NAMALWA (cell line): ENCODE measurements around the gene SLC39A1.
A peak's percentile ranks its signal among the peaks of the same experiment; 100 is the strongest.

Experiments
- DNase-seq: peaks from one replicate; pipeline ENCODE4 v3.0.0-alpha.2; 2015; ENCODE audit warnings: low spot score

SLC39A1 gene

GRCh38 chr1:153977250-153978240, 14.2 kb upstream of the SLC39A1 start, which contains the start of gene JTB:
TSS of gene JTB (minus strand) at chr1:153977674. CDS start at chr1:153977252, 422 bp downstream.
- peak; percentile 94 for DNase-seq

- DNase-seq = no peak
These were observed 13.5 kb upstream of the SLC39A1 start for GRCh38 chr1:153976819-153977249.

- no peak for DNase-seq
These were observed 10.2 kb upstream of the SLC39A1 start for GRCh38 chr1:153973525-153973924.

- DNase-seq = no peak
These were observed 9.7 kb upstream of the SLC39A1 start for GRCh38 chr1:153973071-153973470.

- no peak for DNase-seq
These were observed 7.0 kb upstream of the SLC39A1 start for GRCh38 chr1:153970346-153970745.

- no peak for DNase-seq
These were observed 5.6 kb upstream of the SLC39A1 start for GRCh38 chr1:153968972-153969371.

GRCh38 chr1:153968408-153968807, 5.1 kb upstream of the SLC39A1 start:
- DNase-seq = no peak

GRCh38 chr1:153968000-153968363, 4.6 kb upstream of the SLC39A1 start:
- no peak for DNase-seq

- DNase-seq = peak; percentile 100
These were observed 4.0 kb upstream of the SLC39A1 start, which contains the start of gene CREB3L4 for GRCh38 chr1:153967107-153967999. TSS of gene CREB3L4 (plus strand) at chr1:153967902. CDS start at chr1:153968526, 624 bp downstream.

GRCh38 chr1:153963850-153964331, 554 bp upstream of the SLC39A1 start:
- no peak for DNase-seq

- no peak for DNase-seq
These were observed 978 bp downstream of the SLC39A1 start for GRCh38 chr1:153962088-153963029.

GRCh38 chr1:153961421-153961820, 1.9 kb downstream of the SLC39A1 start:
- DNase-seq = no peak

- DNase-seq = no peak
These were observed 3.1 kb downstream of the SLC39A1 start for GRCh38 chr1:153960206-153960605.

- DNase-seq = no peak
These were observed 3.9 kb downstream of the SLC39A1 start for GRCh38 chr1:153959454-153959853.

GRCh38 chr1:153958961-153959260, 4.4 kb downstream of the SLC39A1 start:
- no peak for DNase-seq

- peak; percentile 100 for DNase-seq
These were observed 5.0 kb downstream of the SLC39A1 start, which contains the start of gene CRTC2 for GRCh38 chr1:153958111-153958960. TSS of gene CRTC2 (minus strand) at chr1:153958612. CDS start at chr1:153958497, 115 bp downstream.

- peak; percentile 70 for DNase-seq
These were observed 5.6 kb downstream of the SLC39A1 start for GRCh38 chr1:153957744-153958110.

GRCh38 chr1:153956997-153957715, 6.2 kb downstream of the SLC39A1 start:
- no peak for DNase-seq

- DNase-seq = no peak
These were observed 8.5 kb downstream of the SLC39A1 start for GRCh38 chr1:153954826-153955225.
